DOHH2 (cell line): ENCODE measurements around the gene RNF123.

Experiments used
- H3F3A ChIP-seq: fragments of 200-600 bp; sonication (generic), shearing (Covaris generic); 2 replicates; pipeline ENCODE4 v1.6.0; 2016; ENCODE audit warnings: antibody characterized with exemption, mild to moderate bottlenecking; ENCODE audit not compliant: control insufficient read depth, insufficient read depth
- H3K27ac ChIP-seq: fragments of 200-600 bp; sonication (generic); 2 replicates; pipeline ENCODE4 v1.5.1; 2014; ENCODE audit warnings: low read depth, mild to moderate bottlenecking, low read length, moderate library complexity
- H3K27me3 ChIP-seq: fragments of 200-600 bp; sonication (generic); 2 replicates; pipeline ENCODE4 v1.6.1; 2014; ENCODE audit warnings: mild to moderate bottlenecking, low read length, mixed read lengths; ENCODE audit not compliant: control insufficient read depth
- H3K36me3 ChIP-seq: fragments of 200-600 bp; sonication (generic); 2 replicates; pipeline ENCODE4 v1.6.1; 2014; ENCODE audit warnings: mild to moderate bottlenecking, low read length, moderate library complexity, mixed read lengths; ENCODE audit not compliant: control insufficient read depth
- H3K4me1 ChIP-seq: fragments of 200-600 bp; sonication (generic); 2 replicates; pipeline ENCODE4 v1.6.1; 2014; ENCODE audit warnings: mild to moderate bottlenecking, low read length, mixed read lengths; ENCODE audit not compliant: control insufficient read depth
- H3K4me2 ChIP-seq: fragments of 200-600 bp; sonication (generic); 2 replicates; pipeline ENCODE4 v1.6.0; 2014; ENCODE audit warnings: mild to moderate bottlenecking, low read length, moderate library complexity
- H3K4me3 ChIP-seq: fragments of 200-600 bp; sonication (generic); 2 replicates; pipeline ENCODE4 v1.5.1; 2014; ENCODE audit warnings: mild to moderate bottlenecking, low read length, mixed read lengths
- H3K79me2 ChIP-seq: fragments of 200-600 bp; sonication (generic); 2 replicates; pipeline ENCODE4 v1.6.1; 2014; ENCODE audit warnings: mild to moderate bottlenecking, low read length, mixed read lengths; ENCODE audit not compliant: control insufficient read depth
- H3K9me2 ChIP-seq: fragments of 200-600 bp; sonication (generic); replicated peaks from 2 replicates; pipeline ENCODE4 v1.6.1; 2014; ENCODE audit warnings: mild to moderate bottlenecking, low read length, mixed read lengths; ENCODE audit not compliant: control insufficient read depth
- H3K9me3 ChIP-seq: fragments of 200-600 bp; sonication (generic); 2 replicates; pipeline ENCODE4 v1.6.1; 2014; ENCODE audit warnings: antibody characterized with exemption, low read length, mixed read lengths; ENCODE audit not compliant: control insufficient read depth, insufficient read depth
- H4K20me1 ChIP-seq: fragments of 200-600 bp; sonication (generic); 2 replicates; pipeline ENCODE4 v1.6.0; 2014; ENCODE audit warnings: low read depth, mild to moderate bottlenecking, antibody characterized with exemption, low read length, moderate library complexity; ENCODE audit not compliant: control insufficient read depth, insufficient read depth
- EZH2phosphoT487 ChIP-seq: fragments of 200-600 bp; sonication (generic); IDR thresholded peaks from 2 replicates; pipeline ENCODE4 v1.6.1; 2017; ENCODE audit warnings: borderline replicate concordance, mild to moderate bottlenecking, antibody characterized with exemption, low read length, moderate library complexity, mixed read lengths
- TF ChIP-seq, protein P1 (sequence below): fragments of 200-600 bp; sonication (generic); IDR thresholded peaks from one replicate; pipeline ENCODE4 v1.5.1; 2014; ENCODE audit warnings: antibody characterized with exemption, mild to moderate bottlenecking, low read depth, low read length; ENCODE audit not compliant: poor library complexity, severe bottlenecking

RNF123 gene

DNA sequence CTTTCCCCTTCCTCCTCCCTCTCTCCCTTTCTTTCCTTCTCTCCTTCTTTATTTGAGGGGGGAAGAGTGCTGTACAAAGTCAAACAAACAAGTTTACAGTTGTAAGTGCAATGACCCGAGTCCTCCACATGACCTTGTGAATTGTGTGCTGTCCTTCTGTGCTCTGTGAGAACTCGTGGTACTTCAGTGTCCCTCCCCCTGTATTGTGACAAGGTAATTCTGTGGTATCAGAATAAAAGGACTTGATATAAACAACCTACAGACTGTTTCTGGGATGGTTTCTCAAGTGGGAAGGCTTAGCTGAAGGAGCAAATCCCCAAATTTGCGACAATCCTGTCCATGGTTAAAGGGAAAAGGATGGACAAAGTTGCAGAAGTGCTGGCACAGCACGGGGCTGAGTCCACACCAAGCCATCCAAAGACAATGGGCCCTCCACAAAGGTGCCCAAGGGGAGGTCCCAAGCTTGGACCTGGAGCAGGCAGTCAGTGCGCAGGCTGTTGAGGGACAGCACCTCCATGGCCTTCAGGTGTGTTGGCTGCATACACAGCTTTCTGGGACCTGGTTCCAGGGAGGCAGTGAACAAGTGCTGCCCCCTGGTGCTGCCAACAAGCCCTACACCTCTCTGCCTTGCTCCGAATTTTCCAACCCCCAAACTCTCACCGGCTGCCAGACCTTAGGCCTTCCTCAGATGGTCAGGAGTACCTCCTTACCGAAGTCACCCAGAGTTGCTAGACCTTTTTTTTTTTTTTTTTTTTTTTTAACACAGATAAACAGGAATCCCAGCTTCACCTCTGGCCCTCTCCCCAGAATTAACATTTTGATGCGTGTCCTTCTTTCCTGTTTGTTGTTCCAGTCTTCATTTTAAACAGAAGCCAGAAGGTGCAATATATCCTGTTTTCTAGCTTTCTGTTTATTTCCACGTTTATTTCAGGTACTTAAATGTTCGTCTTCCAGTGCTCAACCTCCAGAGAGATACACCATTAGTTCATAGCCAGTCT, 17.8 kb upstream of the RNF123 start:
- no peak overlapping the region; the same call in 1 of the 2 replicates for H3K4me3 ChIP-seq
- H3F3A ChIP-seq, result peaks cover 5% of the 10 kb centered on the region
- H3K27ac ChIP-seq, result peak overlapping the region; percentile 7; the same call in 1 of the 2 replicates
- H3K9me3 ChIP-seq, result no peaks in the 10 kb centered on the region
- H3K27me3 ChIP-seq, result no peaks in the 10 kb centered on the region
- no peaks in the 10 kb centered on the region for H4K20me1 ChIP-seq
- peaks cover 21% of the 10 kb centered on the region for H3K36me3 ChIP-seq
- no peak for TF ChIP-seq EZH2phosphoT487
- TF ChIP-seq, protein P1, sequence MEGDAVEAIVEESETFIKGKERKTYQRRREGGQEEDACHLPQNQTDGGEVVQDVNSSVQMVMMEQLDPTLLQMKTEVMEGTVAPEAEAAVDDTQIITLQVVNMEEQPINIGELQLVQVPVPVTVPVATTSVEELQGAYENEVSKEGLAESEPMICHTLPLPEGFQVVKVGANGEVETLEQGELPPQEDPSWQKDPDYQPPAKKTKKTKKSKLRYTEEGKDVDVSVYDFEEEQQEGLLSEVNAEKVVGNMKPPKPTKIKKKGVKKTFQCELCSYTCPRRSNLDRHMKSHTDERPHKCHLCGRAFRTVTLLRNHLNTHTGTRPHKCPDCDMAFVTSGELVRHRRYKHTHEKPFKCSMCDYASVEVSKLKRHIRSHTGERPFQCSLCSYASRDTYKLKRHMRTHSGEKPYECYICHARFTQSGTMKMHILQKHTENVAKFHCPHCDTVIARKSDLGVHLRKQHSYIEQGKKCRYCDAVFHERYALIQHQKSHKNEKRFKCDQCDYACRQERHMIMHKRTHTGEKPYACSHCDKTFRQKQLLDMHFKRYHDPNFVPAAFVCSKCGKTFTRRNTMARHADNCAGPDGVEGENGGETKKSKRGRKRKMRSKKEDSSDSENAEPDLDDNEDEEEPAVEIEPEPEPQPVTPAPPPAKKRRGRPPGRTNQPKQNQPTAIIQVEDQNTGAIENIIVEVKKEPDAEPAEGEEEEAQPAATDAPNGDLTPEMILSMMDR, result peak; percentile 85
- no peaks in the 10 kb centered on the region for H3K9me2 ChIP-seq
- H3K79me2 ChIP-seq, result peaks cover 31% of the 10 kb centered on the region
- H3K4me1 ChIP-seq, result peaks cover 18% of the 10 kb centered on the region
- peak overlapping the region; percentile 87 for H3K4me2 ChIP-seq

- H3K36me3 ChIP-seq, result peaks cover 38% of the 10 kb centered on the region
- no peaks in the 10 kb centered on the region for H3K9me3 ChIP-seq
- TF ChIP-seq EZH2phosphoT487, result no peak
- TF ChIP-seq, protein P1, result no peak
- H3F3A ChIP-seq, result peaks cover 5% of the 10 kb centered on the region
- H3K4me3 ChIP-seq, result peak overlapping the region; percentile 87
- no peaks in the 10 kb centered on the region for H3K27me3 ChIP-seq
- H3K79me2 ChIP-seq, result peaks cover 31% of the 10 kb centered on the region
- no peaks in the 10 kb centered on the region for H3K9me2 ChIP-seq
- peaks cover 18% of the 10 kb centered on the region for H3K4me1 ChIP-seq
- peak overlapping the region; percentile 87 for H3K4me2 ChIP-seq
- H4K20me1 ChIP-seq, result 0 out of 2 replicates have a peak, but pooled peaks cover 3% of the 10 kb centered on the region
- peak overlapping the region; percentile 85 for H3K27ac ChIP-seq
These were observed 16.1 kb upstream of the RNF123 start for GRCh38 chr3:49673121-49673714.

DNA sequence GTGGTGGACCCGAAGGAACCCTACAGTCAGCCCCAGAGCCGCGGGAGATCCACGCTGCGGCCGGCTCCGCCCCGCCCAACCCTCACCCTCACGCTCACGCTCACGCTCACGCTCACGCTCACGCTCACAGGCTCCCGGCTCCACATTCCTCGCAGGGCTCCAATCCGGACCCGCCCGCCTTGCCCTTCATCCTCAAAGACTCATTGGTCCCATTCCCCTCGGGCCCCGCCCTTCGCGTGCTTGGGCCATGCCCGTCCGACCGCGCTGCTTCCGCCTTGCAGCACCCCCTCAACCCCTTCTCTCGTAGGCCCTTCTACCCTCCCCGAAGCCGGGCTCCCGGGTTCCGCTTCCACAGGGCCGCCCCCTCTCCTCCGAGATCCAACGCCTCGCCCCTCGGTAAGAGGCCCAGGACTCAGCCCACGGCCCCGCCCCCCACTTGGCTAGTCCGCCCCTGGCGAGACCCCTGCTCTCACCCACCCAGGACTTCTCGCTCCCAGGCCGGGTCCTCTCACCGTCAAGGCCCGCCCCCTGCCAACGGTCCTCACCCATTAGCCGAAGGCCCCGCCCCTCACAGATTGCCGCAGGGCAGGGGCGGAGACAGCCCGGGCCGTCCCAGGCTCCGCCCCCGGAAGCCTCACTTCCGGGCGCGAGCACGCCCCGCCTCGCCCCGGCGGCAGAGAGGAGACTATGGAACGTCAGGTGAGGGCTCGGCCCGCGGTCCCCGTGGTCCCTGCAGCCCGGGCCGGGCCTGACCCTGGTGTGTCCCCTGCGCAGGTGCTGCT, 15.5 kb upstream of the RNF123 start, which contains the start of gene APEH:
Gene APEH (plus strand): TSS at position 637 of the 782 bp plus-strand sequence. CDS start 51 bp downstream, at position 688.
- no peaks in the 10 kb centered on the region for H3K9me2 ChIP-seq
- peaks cover 44% of the 10 kb centered on the region for H3K36me3 ChIP-seq
- no peaks in the 10 kb centered on the region for H3K27me3 ChIP-seq
- no peak for TF ChIP-seq EZH2phosphoT487
- TF ChIP-seq, protein P1, result no peak
- peaks cover 5% of the 10 kb centered on the region for H3F3A ChIP-seq
- H3K4me2 ChIP-seq, result peak within 1 kb of the TSS; percentile 87
- no peaks in the 10 kb centered on the region for H3K9me3 ChIP-seq
- H3K27ac ChIP-seq, result peak within 1 kb of the TSS; percentile 85
- peak within 1 kb of the TSS; percentile 87 for H3K4me3 ChIP-seq
- H4K20me1 ChIP-seq, result 0 out of 2 replicates have a peak, but pooled peaks cover 3% of the 10 kb centered on the region
- peaks cover 18% of the 10 kb centered on the region for H3K4me1 ChIP-seq
- peaks cover 31% of the 10 kb centered on the region for H3K79me2 ChIP-seq
